ENCODE measurements around the gene SERPINA5. TPM values are rescaled to one million over a fixed set of nuclear protein-coding genes. Genes with fewer than 3 reads are reported as not detected.

SERPINA5 gene
- total RNA-seq, 4 donors from 2014 or later: 2.1 to 5.1 (median 3.7) TPM

- Histone ChIP-seq H3K4me3 (no peak overlapping the region), H3K27ac (replicated peaks in 1 of 4) (no peak overlapping the region), H3K27me3 (peaks cover 0 to 4% (median 0%) of the 10 kb centered on the region in 4 donors), H3K4me1 (peaks cover 0 to 8% (median 0%) of the 10 kb centered on the region in 4 donors), H3K9me3 (no peaks in the 10 kb centered on the region), H3K36me3 (no peaks in the 10 kb centered on the region)
- TF ChIP-seq POLR2AphosphoS5 (IDR thresholded peaks at IDR 0.05) (no peak), EP300 (IDR thresholded peaks at IDR 0.05) (no peak), POLR2A (IDR thresholded peaks at IDR 0.05; ENCODE audit: low read depth) (no peak), CTCF (IDR thresholded peaks at IDR 0.05) (no peak)
- DNase-seq (ENCODE audit: extremely low spot score): no peak
- intact Hi-C loops (cut with DNase I): no loop called here
Observed at GRCh38 chr14:94592457-94592856, 11.2 kb downstream of the SERPINA5 start.

- Histone ChIP-seq H3K4me3 (no peak overlapping the region), H3K27me3 (peaks cover 0 to 4% (median 0%) of the 10 kb centered on the region in 4 donors), H3K4me1 (peaks cover under 1 to 10% (median 5%) of the 10 kb centered on the region in 4 donors), H3K36me3 (no peaks in the 10 kb centered on the region), H3K9me3 (no peaks in the 10 kb centered on the region), H3K27ac (replicated peaks in 1 of 4) (no peak overlapping the region)
- no peak for DNase-seq (ENCODE audit: extremely low spot score)
- intact Hi-C loops (cut with DNase I): no loop called here
- WGBS: 82% methylated on average over 3 of the region's 3 CpGs
- TF ChIP-seq POLR2A (IDR thresholded peaks at IDR 0.05; ENCODE audit: low read depth) (no peak), POLR2AphosphoS5 (IDR thresholded peaks at IDR 0.05) (no peak)
Observed at GRCh38 chr14:94593376-94593748, 12.1 kb downstream of the SERPINA5 start.

- no peak for DNase-seq (ENCODE audit: extremely low spot score)
Observed at GRCh38 chr14:94593749-94594431, 12.7 kb downstream of the SERPINA5 start.

GRCh38 chr14:94594441-94594840 is 13.2 kb downstream of the SERPINA5 start:
- Histone ChIP-seq H3K9me3 (no peaks in the 10 kb centered on the region), H3K27me3 (peaks cover 0 to 4% (median 0%) of the 10 kb centered on the region in 4 donors), H3K4me3 (no peak overlapping the region), H3K27ac (replicated peaks in 1 of 4) (no peak overlapping the region), H3K36me3 (no peaks in the 10 kb centered on the region), H3K4me1 (peaks cover 11 to 20% (median 16%) of the 10 kb centered on the region in 4 donors)
- WGBS: 92% methylated on average over 7 of the region's 7 CpGs
- TF ChIP-seq CTCF (IDR thresholded peaks at IDR 0.05) (no peak), POLR2A (IDR thresholded peaks at IDR 0.05; ENCODE audit: low read depth) (no peak), POLR2AphosphoS5 (IDR thresholded peaks at IDR 0.05) (no peak), EP300 (IDR thresholded peaks at IDR 0.05) (no peak)
- intact Hi-C loops (cut with DNase I): no loop called here
- no peak for DNase-seq (ENCODE audit: extremely low spot score)

More at GRCh38 chr14:94593749-94594431, 12.7 kb downstream of the SERPINA5 start:
- no peak overlapping the region for H3K27ac ChIP-seq (replicated peaks in 1 of 4)
- 73% methylated on average over 4 of the region's 4 CpGs for WGBS
- no peak for TF ChIP-seq CTCF (IDR thresholded peaks at IDR 0.05)
- TF ChIP-seq POLR2AphosphoS5 (IDR thresholded peaks at IDR 0.05): no peak
- no peak for TF ChIP-seq EP300 (IDR thresholded peaks at IDR 0.05)
- TF ChIP-seq POLR2A (IDR thresholded peaks at IDR 0.05; ENCODE audit: low read depth): no peak
- no peaks in the 10 kb centered on the region for H3K36me3 ChIP-seq
- intact Hi-C loops (cut with DNase I): no loop called here
- no peaks in the 10 kb centered on the region for H3K9me3 ChIP-seq
- H3K27me3 ChIP-seq: peaks cover 0 to 4% (median 0%) of the 10 kb centered on the region in 4 donors
- peaks cover 6 to 15% (median 10%) of the 10 kb centered on the region in 4 donors for H3K4me1 ChIP-seq
- H3K4me3 ChIP-seq: no peak overlapping the region

- H3K36me3 ChIP-seq: no peaks in the 10 kb centered on the region
- TF ChIP-seq POLR2AphosphoS5 (IDR thresholded peaks at IDR 0.05) (no peak), CTCF (IDR thresholded peaks at IDR 0.05) (no peak), EP300 (IDR thresholded peaks at IDR 0.05) (no peak)
- WGBS: 92% methylated on average over 2 of the region's 2 CpGs
- H3K27me3 ChIP-seq: peaks cover 0 to 4% (median 0%) of the 10 kb centered on the region in 4 donors
- H3K9me3 ChIP-seq: no peaks in the 10 kb centered on the region
- no peak overlapping the region for H3K27ac ChIP-seq (replicated peaks in 1 of 4)
- no peak overlapping the region for H3K4me3 ChIP-seq
- intact Hi-C loops (cut with DNase I): no loop called here
- DNase-seq (ENCODE audit: extremely low spot score): no peak
- H3K4me1 ChIP-seq: peaks cover 26 to 35% (median 30%) of the 10 kb centered on the region in 4 donors
Observed at GRCh38 chr14:94595912-94596311, 14.7 kb downstream of the SERPINA5 start.
